K562 (cell line): ENCODE data around the gene ZNF594. TPM values are rescaled to one million over a fixed set of nuclear protein-coding genes. Genes with fewer than 3 reads are reported as not detected.

Source experiments
- CXXC5 ChIP-seq: fragments of 250-450 bp; sonication (Bioruptor Pico); IDR thresholded peaks from 2 replicates; pipeline ENCODE4 v1.8.0; 2022; ENCODE audit warnings: inconsistent platforms, mild to moderate bottlenecking, moderate library complexity
- EHMT2 ChIP-seq: fragments of 450-650 bp; IDR thresholded peaks from 2 replicates; pipeline ENCODE4 v1.6.1; 2018; ENCODE audit warnings: antibody characterized with exemption
- ERF ChIP-seq: fragments of 450-650 bp; formaldehyde crosslinking; IDR thresholded peaks from 2 replicates; pipeline ENCODE4 v1.4.0; 2020; ENCODE audit warnings: mild to moderate bottlenecking, mixed read lengths
- ETS1 ChIP-seq: conservative IDR thresholded peaks from 2 replicates; pipeline ENCODE4 v1.6.1; 2011; ENCODE audit warnings: low read depth, mild to moderate bottlenecking, low read length; ENCODE audit not compliant: control insufficient read depth
- L3MBTL2 ChIP-seq: fragments of 450-650 bp; IDR thresholded peaks from 2 replicates; pipeline ENCODE4 v1.6.1; 2016; ENCODE audit warnings: mild to moderate bottlenecking, moderate library complexity
- MAZ ChIP-seq, 2 experiments: fragments of 450-650 bp in 1 of 2; sonication (generic) in 1 of 2; formaldehyde crosslinking; IDR thresholded peaks in 1 of 2; conservative IDR thresholded peaks in 1 of 2; 2 replicates each; pipeline versions ENCODE4 v1.4.0 to v1.5.0; 2020; ENCODE audit warnings: mild to moderate bottlenecking in 1 of 2, missing genetic modification reagents in 1 of 2
- MBD1 ChIP-seq: fragments of 250-450 bp; sonication (Bioruptor Pico); IDR thresholded peaks from 2 replicates; pipeline ENCODE4 v1.8.0; 2022; ENCODE audit warnings: inconsistent platforms
- RFX1 ChIP-seq: fragments of 450-650 bp; IDR thresholded peaks from 2 replicates; pipeline ENCODE4 v1.6.1; 2016; ENCODE audit warnings: mild to moderate bottlenecking, moderate library complexity
- ZNF740 ChIP-seq, 3 experiments: fragments of 200-800 bp in 1 of 3; sonication (Bioruptor generic) in 1 of 3; sonication (generic) in 1 of 3; formaldehyde crosslinking in 1 of 3; IDR thresholded peaks; 2 replicates each; pipeline versions ENCODE4 v1.6.1 to v1.8.0; 2016 to 2022; ENCODE audit warnings: mild to moderate bottlenecking in 2 of 3, missing compliant biosample characterization in 2 of 3, missing genetic modification characterization in 2 of 3, missing genetic modification reagents in 1 of 3
- polyA plus RNA-seq, 8 experiments: library from polyadenylated mRNA; depleted of rRNA in 4 of 8; stranded (reverse) in 5 of 8; unstranded in 3 of 8; fragments of >200 nt; fragmentation: Nextera tagmentation in 2 of 8; fragmentation: Illumina TruSeq in 1 of 8; extraction: Ambion mirVana in 2 of 8; extraction: Trizol in 1 of 8; gene quantifications; 2 replicates each; pipeline versions ENCODE4 v1.2.1 to v1.2.3, GENCODE V29; 2011 to 2014; ENCODE audit warnings: inconsistent platforms in 1 of 8, missing spikeins in 1 of 8
- total RNA-seq, 7 experiments: library from RNA; depleted of rRNA in 6 of 7; stranded (reverse); fragments of >200 nt in 6 of 7; fragmentation: Illumina TruSeq in 2 of 7; extraction: Trizol in 2 of 7; gene quantifications; 2 replicates each; pipeline versions ENCODE4 v1.2.1 to v1.2.3, GENCODE V29; 2011 to 2021; ENCODE audit warnings: low replicate concordance in 1 of 7
- TF ChIP-seq, protein P1 (sequence below): sonication (generic); formaldehyde crosslinking; IDR thresholded peaks from 2 replicates; pipeline ENCODE4 v1.8.1; 2023; ENCODE audit warnings: mild to moderate bottlenecking, missing genetic modification reagents

ZNF594 gene
- total and polyA plus RNA-seq, 9 of the 15 experiments (the other 6 are each of a cell fraction or from before 2014, with no cell fraction given): 0.24 to 4.7 (median 2.6) TPM

DNA sequence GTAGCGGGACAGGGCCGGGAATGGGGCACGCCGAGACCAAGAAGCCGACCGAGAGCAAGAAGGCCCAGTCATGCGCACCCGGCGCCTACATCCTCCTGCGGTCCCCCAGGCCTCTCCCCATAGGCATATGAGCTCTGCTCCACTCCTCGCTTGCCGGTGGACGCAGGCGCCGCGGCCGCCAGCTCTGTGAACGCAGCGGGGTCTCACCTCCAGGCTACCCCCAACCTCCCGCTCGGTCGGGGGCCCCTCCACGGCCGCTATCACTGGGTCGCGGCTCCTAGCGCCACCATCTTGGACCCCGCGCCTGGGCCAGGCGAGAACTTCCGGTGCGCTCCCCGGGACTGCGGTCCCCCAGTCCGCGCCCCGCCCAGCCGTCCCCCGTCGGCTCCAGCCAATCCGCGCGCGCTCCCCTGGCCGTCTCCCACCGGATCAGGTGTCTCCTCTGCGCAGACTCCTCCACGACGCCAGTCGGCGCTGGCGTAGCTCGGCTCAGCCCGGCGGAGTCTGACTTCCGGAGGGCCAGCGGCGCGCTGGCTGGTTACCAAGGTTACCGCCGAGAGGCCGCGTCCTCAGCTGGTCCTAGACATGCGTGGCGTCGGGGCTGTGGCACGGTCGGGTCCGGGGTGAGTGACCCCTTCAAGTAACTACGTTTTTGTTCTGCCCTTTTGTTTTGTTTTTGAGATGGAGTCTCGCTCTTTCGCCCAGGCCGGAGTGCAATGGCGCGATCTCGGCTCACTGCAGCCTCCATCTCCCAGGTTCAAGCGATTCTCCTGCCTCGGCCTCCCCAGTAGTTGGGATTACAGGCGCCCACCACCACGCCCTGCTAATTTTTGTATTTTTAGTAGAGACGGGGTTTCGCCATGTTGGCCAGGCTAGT lies at the start of gene ZNF594 (continued):
- TF ChIP-seq, protein P1, sequence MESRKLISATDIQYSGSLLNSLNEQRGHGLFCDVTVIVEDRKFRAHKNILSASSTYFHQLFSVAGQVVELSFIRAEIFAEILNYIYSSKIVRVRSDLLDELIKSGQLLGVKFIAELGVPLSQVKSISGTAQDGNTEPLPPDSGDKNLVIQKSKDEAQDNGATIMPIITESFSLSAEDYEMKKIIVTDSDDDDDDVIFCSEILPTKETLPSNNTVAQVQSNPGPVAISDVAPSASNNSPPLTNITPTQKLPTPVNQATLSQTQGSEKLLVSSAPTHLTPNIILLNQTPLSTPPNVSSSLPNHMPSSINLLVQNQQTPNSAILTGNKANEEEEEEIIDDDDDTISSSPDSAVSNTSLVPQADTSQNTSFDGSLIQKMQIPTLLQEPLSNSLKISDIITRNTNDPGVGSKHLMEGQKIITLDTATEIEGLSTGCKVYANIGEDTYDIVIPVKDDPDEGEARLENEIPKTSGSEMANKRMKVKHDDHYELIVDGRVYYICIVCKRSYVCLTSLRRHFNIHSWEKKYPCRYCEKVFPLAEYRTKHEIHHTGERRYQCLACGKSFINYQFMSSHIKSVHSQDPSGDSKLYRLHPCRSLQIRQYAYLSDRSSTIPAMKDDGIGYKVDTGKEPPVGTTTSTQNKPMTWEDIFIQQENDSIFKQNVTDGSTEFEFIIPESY: peak; percentile 73; the same call in 1 of the 2 replicates
- TF ChIP-seq RFX1: peak; percentile 96
- no peak for TF ChIP-seq ERF (CRISPR knock-in tag)
- 0 out of 2 replicates have a peak, but pooled peaks have one; percentile 22 for TF ChIP-seq ETS1
- peak; percentile 69; the same call in 1 of the 2 replicates for TF ChIP-seq EHMT2
- peak; percentile 82 for TF ChIP-seq CXXC5 (CRISPR knock-in tag)
- peak; percentile 79 for TF ChIP-seq L3MBTL2
- TF ChIP-seq MBD1 (CRISPR knock-in tag): 0 out of 2 replicates have a peak, but pooled peaks have one; percentile 11
- TF ChIP-seq ZNF740 (CRISPR knock-in tag; IDR thresholded peaks at IDR 0.05): no peak
- no peak for TF ChIP-seq ZNF740 (tag; IDR thresholded peaks at IDR 0.05)
- TF ChIP-seq MAZ (CRISPR knock-in tag; conservative IDR thresholded peaks at IDR 0.05 in 1 of 2, IDR thresholded peaks at IDR 0.05 in 1 of 2): peak; percentile 55 to 57; a peak in 3 of 4 replicates
